Measurements from ENCODE around the gene FNDC8.

Gene FNDC8

GRCh38 chr17:35117984-35118383 is 3.4 kb upstream of the FNDC8 start:
- H3K4me2 ChIP-seq (ENCODE audit: low read length): no peak overlapping the region
- H3K9me3 ChIP-seq (ENCODE audit: insufficient read depth, low read depth, low read length): no peaks in the 10 kb centered on the region
- no peak overlapping the region for H3K4ac ChIP-seq (ENCODE audit: low read depth, low read length)
- H2BK12ac ChIP-seq (ENCODE audit: low read length): no peak overlapping the region
- H3K23ac ChIP-seq (ENCODE audit: low read length): no peak overlapping the region
- H4K12ac ChIP-seq (ENCODE audit: low read depth, low read length): no peak overlapping the region
- H2BK5ac ChIP-seq (ENCODE audit: low read depth, low read length, poor library complexity): no peak overlapping the region
- no peak overlapping the region for H4K8ac ChIP-seq (ENCODE audit: low read depth, low read length)
- H3K18ac ChIP-seq (ENCODE audit: low read length): no peak overlapping the region
- peaks cover 12 to 21% of the 10 kb centered on the region in 2 experiments for H3K4me1 ChIP-seq (ENCODE audit: control insufficient read depth in 1 of 2, insufficient read depth in 2 of 2, low read length in 2 of 2)
- no peaks in the 10 kb centered on the region for H3K27me3 ChIP-seq (ENCODE audit: insufficient read depth, low read length)
- peaks cover 4% of the 10 kb centered on the region for H3K79me2 ChIP-seq (ENCODE audit: control insufficient read depth, insufficient read depth, low read length, poor library complexity)
- no peak overlapping the region for H3K9ac ChIP-seq (ENCODE audit: low read length)
- H2AFZ ChIP-seq (ENCODE audit: insufficient read depth, low read length, poor library complexity): no peak overlapping the region
- no peak overlapping the region for H2BK120ac ChIP-seq (ENCODE audit: insufficient read depth, low read length, poor library complexity)
- H4K91ac ChIP-seq (ENCODE audit: low read depth, low read length): no peak overlapping the region
- no peaks in the 10 kb centered on the region for H3K36me3 ChIP-seq (ENCODE audit: control insufficient read depth in 1 of 2, insufficient read depth in 2 of 2, low read length in 2 of 2)
- DNase-seq: no peak
- no peak overlapping the region for H2AK5ac ChIP-seq (ENCODE audit: low read length)
- no peak overlapping the region for H3K27ac ChIP-seq (ENCODE audit: low read depth, low read length)
- H3K14ac ChIP-seq (ENCODE audit: low read length): no peak overlapping the region
- peaks cover 6% of the 10 kb centered on the region for H3K79me1 ChIP-seq (ENCODE audit: low read length)
- H3K4me3 ChIP-seq (ENCODE audit: low read depth, low read length): no peak overlapping the region

- Histone ChIP-seq H3K18ac (ENCODE audit: low read length) (peak within 1 kb of the TSS; percentile 75), H2AK5ac (ENCODE audit: low read length) (peak within 1 kb of the TSS; percentile 11), H3K4me2 (ENCODE audit: low read length) (peak within 1 kb of the TSS; percentile 82), H3K4me1 (ENCODE audit: control insufficient read depth in 1 of 2, insufficient read depth in 2 of 2, low read length in 2 of 2) (peaks cover 12 to 21% of the 10 kb centered on the region in 2 experiments), H4K8ac (ENCODE audit: low read depth, low read length) (peak within 1 kb of the TSS; percentile 69), H3K23ac (ENCODE audit: low read length) (no peak within 1 kb of the TSS), H3K36me3 (ENCODE audit: control insufficient read depth in 1 of 2, insufficient read depth in 2 of 2, low read length in 2 of 2) (no peaks in the 10 kb centered on the region), H3K79me2 (ENCODE audit: control insufficient read depth, insufficient read depth, low read length, poor library complexity) (peaks cover 4% of the 10 kb centered on the region), H3K27me3 (ENCODE audit: insufficient read depth, low read length) (no peaks in the 10 kb centered on the region), H3K4me3 (ENCODE audit: low read depth, low read length) (peak within 1 kb of the TSS; percentile 82), H3K4ac (ENCODE audit: low read depth, low read length) (peak within 1 kb of the TSS; percentile 8), H2AFZ (ENCODE audit: insufficient read depth, low read length, poor library complexity) (peak within 1 kb of the TSS; percentile 62), H2BK120ac (ENCODE audit: insufficient read depth, low read length, poor library complexity) (peak within 1 kb of the TSS; percentile 28), H3K14ac (ENCODE audit: low read length) (peak within 1 kb of the TSS; percentile 52), H4K12ac (ENCODE audit: low read depth, low read length) (peak within 1 kb of the TSS; percentile 75), H3K79me1 (ENCODE audit: low read length) (peaks cover 6% of the 10 kb centered on the region), H3K9me3 (ENCODE audit: insufficient read depth, low read depth, low read length) (no peaks in the 10 kb centered on the region), H4K91ac (ENCODE audit: low read depth, low read length) (peak within 1 kb of the TSS; percentile 72), H2BK12ac (ENCODE audit: low read length) (peak within 1 kb of the TSS; percentile 2), H2BK5ac (ENCODE audit: low read depth, low read length, poor library complexity) (peak within 1 kb of the TSS; percentile 3), H3K27ac (ENCODE audit: low read depth, low read length) (peak within 1 kb of the TSS; percentile 3), H3K9ac (ENCODE audit: low read length) (peak within 1 kb of the TSS; percentile 77)
- peak; percentile 70 to 85 for DNase-seq
- no CpG with 5 or more reads among the region's 72 CpGs for WGBS (ENCODE audit: extremely low coverage, insufficient coverage, insufficient read length)
These were observed 1.8 kb upstream of the FNDC8 start, which contains the start of gene RAD51D for GRCh38 chr17:35119370-35120165. TSS of gene RAD51D (minus strand) at chr17:35119860. CDS start at chr17:35119613, 247 bp downstream.

- H3K27ac ChIP-seq (ENCODE audit: low read depth, low read length): no peak overlapping the region
- H3K36me3 ChIP-seq (ENCODE audit: control insufficient read depth in 1 of 2, insufficient read depth in 2 of 2, low read length in 2 of 2): peaks cover 18 to 24% of the 10 kb centered on the region in 2 experiments
- H3K4me1 ChIP-seq (ENCODE audit: control insufficient read depth in 1 of 2, insufficient read depth in 2 of 2, low read length in 2 of 2): no peaks in the 10 kb centered on the region
- H3K79me1 ChIP-seq (ENCODE audit: low read length): no peaks in the 10 kb centered on the region
- H3K18ac ChIP-seq (ENCODE audit: low read length): no peak overlapping the region
- H2BK5ac ChIP-seq (ENCODE audit: low read depth, low read length, poor library complexity): no peak overlapping the region
- DNase-seq: no peak
- H3K14ac ChIP-seq (ENCODE audit: low read length): no peak overlapping the region
- no peak overlapping the region for H3K4me2 ChIP-seq (ENCODE audit: low read length)
- H4K91ac ChIP-seq (ENCODE audit: low read depth, low read length): no peak overlapping the region
- H4K8ac ChIP-seq (ENCODE audit: low read depth, low read length): no peak overlapping the region
- no peak overlapping the region for H2AFZ ChIP-seq (ENCODE audit: insufficient read depth, low read length, poor library complexity)
- H3K23ac ChIP-seq (ENCODE audit: low read length): no peak overlapping the region
- H3K4ac ChIP-seq (ENCODE audit: low read depth, low read length): no peak overlapping the region
- H2AK5ac ChIP-seq (ENCODE audit: low read length): no peak overlapping the region
- H4K12ac ChIP-seq (ENCODE audit: low read depth, low read length): no peak overlapping the region
- no peak overlapping the region for H3K9ac ChIP-seq (ENCODE audit: low read length)
- no peaks in the 10 kb centered on the region for H3K9me3 ChIP-seq (ENCODE audit: insufficient read depth, low read depth, low read length)
- H3K27me3 ChIP-seq (ENCODE audit: insufficient read depth, low read length): no peaks in the 10 kb centered on the region
- no peaks in the 10 kb centered on the region for H3K79me2 ChIP-seq (ENCODE audit: control insufficient read depth, insufficient read depth, low read length, poor library complexity)
- H2BK12ac ChIP-seq (ENCODE audit: low read length): no peak overlapping the region
- no peak overlapping the region for H2BK120ac ChIP-seq (ENCODE audit: insufficient read depth, low read length, poor library complexity)
- H3K4me3 ChIP-seq (ENCODE audit: low read depth, low read length): no peak overlapping the region
- WGBS (ENCODE audit: extremely low coverage, insufficient coverage, insufficient read length): no CpG with 5 or more reads among the region's 11 CpGs
These were observed 6.5 kb downstream of the FNDC8 start for GRCh38 chr17:35127751-35128514.

GRCh38 chr17:35129154-35129972 is 7.9 kb downstream of the FNDC8 start:
- no peaks in the 10 kb centered on the region for H3K79me1 ChIP-seq (ENCODE audit: low read length)
- no peak overlapping the region for H2BK12ac ChIP-seq (ENCODE audit: low read length)
- no CpG with 5 or more reads among the region's 11 CpGs for WGBS (ENCODE audit: extremely low coverage, insufficient coverage, insufficient read length)
- no peak for DNase-seq
- H3K4me3 ChIP-seq (ENCODE audit: low read depth, low read length): no peak overlapping the region
- H3K27ac ChIP-seq (ENCODE audit: low read depth, low read length): no peak overlapping the region
- H2AFZ ChIP-seq (ENCODE audit: insufficient read depth, low read length, poor library complexity): no peak overlapping the region
- no peak overlapping the region for H4K12ac ChIP-seq (ENCODE audit: low read depth, low read length)
- H3K27me3 ChIP-seq (ENCODE audit: insufficient read depth, low read length): no peaks in the 10 kb centered on the region
- H4K8ac ChIP-seq (ENCODE audit: low read depth, low read length): no peak overlapping the region
- H2BK120ac ChIP-seq (ENCODE audit: insufficient read depth, low read length, poor library complexity): no peak overlapping the region
- H3K79me2 ChIP-seq (ENCODE audit: control insufficient read depth, insufficient read depth, low read length, poor library complexity): no peaks in the 10 kb centered on the region
- peaks cover 31 to 38% of the 10 kb centered on the region in 2 experiments for H3K36me3 ChIP-seq (ENCODE audit: control insufficient read depth in 1 of 2, insufficient read depth in 2 of 2, low read length in 2 of 2)
- H3K9ac ChIP-seq (ENCODE audit: low read length): no peak overlapping the region
- H3K18ac ChIP-seq (ENCODE audit: low read length): no peak overlapping the region
- H4K91ac ChIP-seq (ENCODE audit: low read depth, low read length): no peak overlapping the region
- H2BK5ac ChIP-seq (ENCODE audit: low read depth, low read length, poor library complexity): no peak overlapping the region
- H2AK5ac ChIP-seq (ENCODE audit: low read length): no peak overlapping the region
- H3K14ac ChIP-seq (ENCODE audit: low read length): no peak overlapping the region
- no peak overlapping the region for H3K23ac ChIP-seq (ENCODE audit: low read length)
- no peak overlapping the region for H3K4ac ChIP-seq (ENCODE audit: low read depth, low read length)
- H3K4me2 ChIP-seq (ENCODE audit: low read length): no peak overlapping the region
- no peaks in the 10 kb centered on the region for H3K4me1 ChIP-seq (ENCODE audit: control insufficient read depth in 1 of 2, insufficient read depth in 2 of 2, low read length in 2 of 2)
- no peaks in the 10 kb centered on the region for H3K9me3 ChIP-seq (ENCODE audit: insufficient read depth, low read depth, low read length)
